ENCODE measurements around the gene GLT8D2. TPM values are rescaled to one million over a fixed set of nuclear protein-coding genes. Genes with fewer than 3 reads are reported as not detected.

GLT8D2 gene
- polyA plus RNA-seq, 1 of the 3 experiments (the other 2 are of a cell fraction), result 50.0 TPM

DNA sequence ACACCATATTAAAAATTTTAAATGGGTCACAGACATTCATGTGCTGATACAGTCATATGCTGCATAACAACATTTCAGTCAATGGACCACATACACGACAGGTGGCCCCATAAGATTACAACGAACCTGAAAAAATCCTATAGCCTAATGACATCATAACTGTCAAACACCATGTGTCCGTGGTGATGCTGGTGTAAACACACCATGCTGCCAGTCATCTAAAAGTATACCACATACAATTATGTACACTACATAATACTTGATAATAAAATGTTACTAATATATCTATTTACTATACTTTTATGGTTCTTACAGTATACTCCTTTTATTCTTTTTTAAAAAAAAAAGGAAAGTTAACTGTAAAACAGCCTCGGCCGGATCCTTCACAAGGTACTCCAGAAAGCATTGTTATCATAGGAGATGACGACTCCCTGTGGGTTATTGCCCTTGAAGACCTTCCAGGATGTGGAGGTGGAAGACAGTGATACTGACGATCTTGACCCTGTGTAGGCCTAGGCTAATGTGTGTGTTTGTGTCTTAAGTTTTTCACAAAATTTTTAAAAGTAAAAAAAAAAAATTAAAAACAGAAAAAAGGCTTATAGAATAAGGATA, 89.3 kb downstream of the GLT8D2 start:
- Histone ChIP-seq H3F3A (replicated peaks; ENCODE audit: insufficient read depth) (peaks cover 26% of the 10 kb centered on the region), H3K4me3 (ENCODE audit: low read depth in 2 of 2, low read length in 1 of 2) (no peak overlapping the region), H3K27ac (ENCODE audit: low read depth in 2 of 2, low read length in 1 of 2) (no peak overlapping the region), H3K79me2 (ENCODE audit: insufficient read depth) (peaks cover 45% of the 10 kb centered on the region), H3K4me2 (no peak overlapping the region), H3K9ac (no peak overlapping the region), H4K20me1 (ENCODE audit: insufficient read depth) (no peaks in the 10 kb centered on the region), H3K4me1 (ENCODE audit: control insufficient read depth in 1 of 2, insufficient read depth in 2 of 2, low read depth in 1 of 2, low read length in 1 of 2) (peaks cover 8 to 12% of the 10 kb centered on the region in 2 experiments), H3K9me2 (no peaks in the 10 kb centered on the region), H3K36me3 (replicated peaks in 1 of 2; ENCODE audit: control insufficient read depth in 1 of 2, insufficient read depth in 2 of 2, low read length in 1 of 2) (peaks cover 0 to 3% of the 10 kb centered on the region in 2 experiments), H2AFZ (ENCODE audit: low read depth) (no peak overlapping the region), H3K27me3 (ENCODE audit: insufficient read depth) (no peaks in the 10 kb centered on the region), H3K9me3 (no peaks in the 10 kb centered on the region)
- TF ChIP-seq RCOR1 (IDR thresholded peaks at IDR 0.05; ENCODE audit: low read length), result no peak
- no peak for TF ChIP-seq RXRA (IDR thresholded peaks at IDR 0.05; ENCODE audit: borderline replicate concordance, low read depth)
- no peak for TF ChIP-seq FOSL2 (IDR thresholded peaks at IDR 0.05; ENCODE audit: borderline replicate concordance, low read depth)
- TF ChIP-seq, protein P1, sequence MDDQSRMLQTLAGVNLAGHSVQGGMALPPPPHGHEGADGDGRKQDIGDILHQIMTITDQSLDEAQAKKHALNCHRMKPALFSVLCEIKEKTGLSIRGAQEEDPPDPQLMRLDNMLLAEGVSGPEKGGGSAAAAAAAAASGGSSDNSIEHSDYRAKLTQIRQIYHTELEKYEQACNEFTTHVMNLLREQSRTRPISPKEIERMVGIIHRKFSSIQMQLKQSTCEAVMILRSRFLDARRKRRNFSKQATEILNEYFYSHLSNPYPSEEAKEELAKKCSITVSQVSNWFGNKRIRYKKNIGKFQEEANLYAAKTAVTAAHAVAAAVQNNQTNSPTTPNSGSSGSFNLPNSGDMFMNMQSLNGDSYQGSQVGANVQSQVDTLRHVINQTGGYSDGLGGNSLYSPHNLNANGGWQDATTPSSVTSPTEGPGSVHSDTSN (IDR thresholded peaks at IDR 0.05), result no peak
- TF ChIP-seq, protein P2, sequence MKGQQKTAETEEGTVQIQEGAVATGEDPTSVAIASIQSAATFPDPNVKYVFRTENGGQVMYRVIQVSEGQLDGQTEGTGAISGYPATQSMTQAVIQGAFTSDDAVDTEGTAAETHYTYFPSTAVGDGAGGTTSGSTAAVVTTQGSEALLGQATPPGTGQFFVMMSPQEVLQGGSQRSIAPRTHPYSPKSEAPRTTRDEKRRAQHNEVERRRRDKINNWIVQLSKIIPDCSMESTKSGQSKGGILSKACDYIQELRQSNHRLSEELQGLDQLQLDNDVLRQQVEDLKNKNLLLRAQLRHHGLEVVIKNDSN (IDR thresholded peaks at IDR 0.05; ENCODE audit: borderline replicate concordance, low read depth), result no peak
- TF ChIP-seq TEAD4 (IDR thresholded peaks at IDR 0.05; ENCODE audit: borderline replicate concordance, insufficient read depth), result no peak
- no peak for TF ChIP-seq TCF12 (IDR thresholded peaks at IDR 0.05)
- TF ChIP-seq, protein P3, sequence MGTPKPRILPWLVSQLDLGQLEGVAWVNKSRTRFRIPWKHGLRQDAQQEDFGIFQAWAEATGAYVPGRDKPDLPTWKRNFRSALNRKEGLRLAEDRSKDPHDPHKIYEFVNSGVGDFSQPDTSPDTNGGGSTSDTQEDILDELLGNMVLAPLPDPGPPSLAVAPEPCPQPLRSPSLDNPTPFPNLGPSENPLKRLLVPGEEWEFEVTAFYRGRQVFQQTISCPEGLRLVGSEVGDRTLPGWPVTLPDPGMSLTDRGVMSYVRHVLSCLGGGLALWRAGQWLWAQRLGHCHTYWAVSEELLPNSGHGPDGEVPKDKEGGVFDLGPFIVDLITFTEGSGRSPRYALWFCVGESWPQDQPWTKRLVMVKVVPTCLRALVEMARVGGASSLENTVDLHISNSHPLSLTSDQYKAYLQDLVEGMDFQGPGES (IDR thresholded peaks at IDR 0.05; ENCODE audit: low read depth, low read length), result no peak
- TF ChIP-seq FOXM1 (IDR thresholded peaks at IDR 0.05; ENCODE audit: low read depth), result no peak
- POLR2A ChIA-PET, result no interaction called here
- 82% methylated on average over 7 of the region's 7 CpGs for WGBS (ENCODE audit: low lambda C conversion rate)
- CTCF ChIA-PET, result interaction anchor here (0.9 to 1.6 kb wide), 2 partner anchors 46 to 83 kb away, joined by 3 to 5 read pairs; no protein-coding TSS in a partner anchor
- no peak for DNase-seq

DNA sequence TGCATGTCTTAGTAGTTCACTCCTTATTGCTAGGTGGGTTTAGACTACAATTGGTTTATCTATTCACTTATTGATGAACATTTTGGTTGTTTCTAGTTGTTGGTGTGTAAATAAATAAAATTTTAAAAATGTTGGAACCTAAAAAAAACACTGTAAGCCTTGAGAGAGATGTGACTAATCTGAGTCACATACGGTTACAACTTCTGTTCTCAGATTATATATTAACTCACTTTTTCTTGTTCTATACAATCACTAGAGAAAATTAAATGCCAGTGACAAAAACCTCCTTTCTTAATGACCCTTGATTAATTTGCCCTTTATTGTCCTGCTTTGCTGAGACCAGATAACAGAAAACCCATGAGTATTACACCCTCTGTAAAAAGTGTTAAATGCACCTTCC, 91.4 kb downstream of the GLT8D2 start:
- Histone ChIP-seq H2AFZ (ENCODE audit: low read depth) (no peak overlapping the region), H3K27me3 (ENCODE audit: insufficient read depth) (no peaks in the 10 kb centered on the region), H3K4me1 (ENCODE audit: control insufficient read depth in 1 of 2, insufficient read depth in 2 of 2, low read depth in 1 of 2, low read length in 1 of 2) (peaks cover 8 to 13% of the 10 kb centered on the region in 2 experiments; a peak in 3 of 4 replicates), H3K79me2 (ENCODE audit: insufficient read depth) (peaks cover 46% of the 10 kb centered on the region), H3K36me3 (replicated peaks in 1 of 2; ENCODE audit: control insufficient read depth in 1 of 2, insufficient read depth in 2 of 2, low read length in 1 of 2) (peaks cover 10 to 18% of the 10 kb centered on the region in 2 experiments), H3K9me2 (no peaks in the 10 kb centered on the region), H3K9ac (no peak overlapping the region), H3K9me3 (no peaks in the 10 kb centered on the region), H3K4me2 (no peak overlapping the region), H3F3A (replicated peaks; ENCODE audit: insufficient read depth) (peaks cover 23% of the 10 kb centered on the region), H3K27ac (ENCODE audit: low read depth in 2 of 2, low read length in 1 of 2) (peak overlapping the region; percentile 16 to 44; a peak in 1 of 4 replicates), H3K4me3 (ENCODE audit: low read depth in 2 of 2, low read length in 1 of 2) (no peak overlapping the region), H4K20me1 (ENCODE audit: insufficient read depth) (no peaks in the 10 kb centered on the region)
- DNase-seq, result no peak
- TF ChIP-seq NRF1 (IDR thresholded peaks at IDR 0.05; ENCODE audit: low read depth, low read length), result no peak
- TF ChIP-seq POLR2AphosphoS5 (IDR thresholded peaks at IDR 0.05; ENCODE audit: low read depth, low read length), result no peak
- no peak for TF ChIP-seq JUND (IDR thresholded peaks at IDR 0.05)
- TF ChIP-seq SMC3 (IDR thresholded peaks at IDR 0.05; ENCODE audit: low read depth, low read length), result no peak
- no peak for TF ChIP-seq CHD2 (IDR thresholded peaks at IDR 0.05; ENCODE audit: low read length, partially characterized antibody)
- no peak for TF ChIP-seq GABPA (IDR thresholded peaks at IDR 0.05; ENCODE audit: low read depth)
- TF ChIP-seq TCF12 (IDR thresholded peaks at IDR 0.05), result no peak
- no peak for TF ChIP-seq EP300 (IDR thresholded peaks at IDR 0.05; ENCODE audit: borderline replicate concordance in 1 of 2, low read depth in 1 of 2, low read length in 1 of 2)
- WGBS (ENCODE audit: low lambda C conversion rate), result 67% methylated on average over 1 of the region's 1 CpG
- ChIA-PET POLR2A (no interaction called here), CTCF (interaction anchor here (2.7 kb wide), 1 partner anchor 150 kb away, joined by 10 read pairs; no protein-coding TSS in a partner anchor)
